ENCODE measurements around the gene BRD3OS.

The BRD3OS gene

DNA sequence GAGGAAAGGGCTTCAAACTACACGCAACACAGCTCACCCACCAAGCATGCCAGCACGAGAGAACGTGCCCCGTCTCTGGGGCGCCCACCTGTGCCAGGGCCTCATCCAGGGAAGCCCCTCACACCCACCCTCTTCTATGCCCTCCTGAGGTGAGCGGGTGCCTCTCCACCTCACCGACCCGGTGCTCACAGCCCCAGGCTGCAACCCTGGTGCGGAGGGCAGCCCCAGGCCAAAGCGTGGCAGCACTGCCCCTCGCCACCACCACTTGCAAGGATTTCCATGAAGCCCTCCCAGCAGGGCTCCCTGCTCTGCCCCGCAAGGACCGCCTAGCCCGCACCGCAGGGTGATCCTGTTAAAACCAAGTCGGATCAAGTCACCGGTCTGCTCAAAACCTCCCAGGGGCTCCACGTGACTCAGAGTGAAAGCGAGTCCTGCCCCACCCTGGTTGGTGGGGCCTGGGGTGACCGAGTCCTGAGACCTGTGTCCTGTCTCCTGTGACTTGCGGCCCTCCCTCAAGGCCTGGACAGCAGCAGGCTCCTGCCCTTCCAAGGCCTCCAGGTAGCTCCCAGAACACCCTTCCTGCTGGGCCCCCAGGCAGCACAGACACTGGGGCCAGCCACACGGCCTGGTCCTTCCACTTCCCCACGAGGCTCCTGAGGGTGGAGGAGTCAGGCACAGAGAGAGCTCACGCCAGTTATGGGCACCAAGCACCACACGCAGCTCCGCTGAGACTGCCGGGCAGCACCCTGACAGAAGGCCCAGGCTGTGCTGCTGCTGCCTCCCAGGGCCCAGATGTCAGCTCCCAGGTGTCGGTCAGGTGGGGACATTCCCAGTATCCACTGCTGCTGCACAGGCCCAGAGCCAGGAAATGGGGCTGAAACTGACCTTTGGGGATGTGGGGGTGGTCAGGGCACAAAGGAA, 29.9 kb downstream of the BRD3OS start:
- Histone ChIP-seq H3K27me3 (no peaks in the 10 kb centered on the region), H3K36me3 (peaks cover 33% of the 10 kb centered on the region), H3K4me3 (ENCODE audit: low read depth, low read length) (no peak overlapping the region), H3K4me1 (no peaks in the 10 kb centered on the region), H3K9me3 (no peaks in the 10 kb centered on the region)
- peak; percentile 8 for DNase-seq
- TF ChIP-seq, protein P1, sequence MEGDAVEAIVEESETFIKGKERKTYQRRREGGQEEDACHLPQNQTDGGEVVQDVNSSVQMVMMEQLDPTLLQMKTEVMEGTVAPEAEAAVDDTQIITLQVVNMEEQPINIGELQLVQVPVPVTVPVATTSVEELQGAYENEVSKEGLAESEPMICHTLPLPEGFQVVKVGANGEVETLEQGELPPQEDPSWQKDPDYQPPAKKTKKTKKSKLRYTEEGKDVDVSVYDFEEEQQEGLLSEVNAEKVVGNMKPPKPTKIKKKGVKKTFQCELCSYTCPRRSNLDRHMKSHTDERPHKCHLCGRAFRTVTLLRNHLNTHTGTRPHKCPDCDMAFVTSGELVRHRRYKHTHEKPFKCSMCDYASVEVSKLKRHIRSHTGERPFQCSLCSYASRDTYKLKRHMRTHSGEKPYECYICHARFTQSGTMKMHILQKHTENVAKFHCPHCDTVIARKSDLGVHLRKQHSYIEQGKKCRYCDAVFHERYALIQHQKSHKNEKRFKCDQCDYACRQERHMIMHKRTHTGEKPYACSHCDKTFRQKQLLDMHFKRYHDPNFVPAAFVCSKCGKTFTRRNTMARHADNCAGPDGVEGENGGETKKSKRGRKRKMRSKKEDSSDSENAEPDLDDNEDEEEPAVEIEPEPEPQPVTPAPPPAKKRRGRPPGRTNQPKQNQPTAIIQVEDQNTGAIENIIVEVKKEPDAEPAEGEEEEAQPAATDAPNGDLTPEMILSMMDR (IDR thresholded peaks at IDR 0.05; ENCODE audit: low read depth, low read length), result no peak

DNA sequence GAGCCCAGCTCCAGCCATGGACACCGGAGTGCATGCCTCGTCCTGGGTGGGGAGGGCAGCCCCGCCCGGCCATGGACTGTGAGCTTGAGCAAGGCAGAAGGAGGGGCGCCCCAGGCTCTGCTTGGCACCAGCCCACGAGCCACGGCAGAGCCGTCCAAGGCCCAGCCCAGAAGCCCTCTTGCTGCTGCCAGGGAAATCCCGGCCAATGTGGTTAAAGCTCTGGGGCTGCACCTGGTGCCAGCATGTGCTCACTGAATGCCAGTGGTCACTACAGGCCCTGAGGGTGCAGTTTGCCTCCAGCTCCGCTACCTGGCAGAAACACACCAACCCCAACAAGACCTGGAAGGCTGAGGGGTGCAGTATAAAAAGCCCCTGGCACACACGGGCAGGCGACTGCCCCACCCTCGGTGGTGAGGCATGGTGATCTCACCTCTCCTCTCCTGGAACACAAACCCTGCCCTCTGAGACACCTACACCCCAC, 30.7 kb downstream of the BRD3OS start:
- Histone ChIP-seq H3K4me3 (ENCODE audit: low read depth, low read length) (no peak overlapping the region), H3K36me3 (peaks cover 24% of the 10 kb centered on the region), H3K4me1 (no peaks in the 10 kb centered on the region), H3K27me3 (no peaks in the 10 kb centered on the region), H3K9me3 (no peaks in the 10 kb centered on the region)
- DNase-seq, result peak; percentile 16
- TF ChIP-seq, protein P1 (IDR thresholded peaks at IDR 0.05; ENCODE audit: low read depth, low read length), result no peak

- TF ChIP-seq, protein P1 (IDR thresholded peaks at IDR 0.05; ENCODE audit: low read depth, low read length), result no peak
- Histone ChIP-seq H3K4me3 (ENCODE audit: low read depth, low read length) (no peak overlapping the region), H3K4me1 (no peaks in the 10 kb centered on the region)
These were observed 31.4 kb downstream of the BRD3OS start for GRCh38 chr9:134056483-134057306.

DNA sequence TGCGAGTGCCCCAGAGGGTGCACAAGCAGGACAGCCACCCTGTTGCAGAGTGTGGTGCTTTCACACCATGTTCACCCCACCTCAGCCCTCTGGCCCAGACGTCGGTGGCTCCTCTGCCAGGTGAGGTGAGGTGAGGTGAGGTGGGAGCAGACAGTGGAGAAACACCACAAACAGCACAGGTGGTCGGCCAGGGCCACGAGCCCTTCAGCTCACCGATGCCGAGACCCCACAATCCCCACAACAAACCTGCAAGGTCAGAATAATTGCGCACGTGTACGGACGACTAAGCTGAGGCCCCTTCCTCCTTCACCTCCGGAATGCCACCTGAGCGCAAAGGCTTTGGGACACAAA, 32.0 kb downstream of the BRD3OS start:
- no peak for DNase-seq
- TF ChIP-seq, protein P1 (IDR thresholded peaks at IDR 0.05; ENCODE audit: low read depth, low read length), result no peak

More at GRCh38 chr9:134056483-134057306, 31.4 kb downstream of the BRD3OS start:
- Histone ChIP-seq H3K27me3 (no peaks in the 10 kb centered on the region), H3K9me3 (no peaks in the 10 kb centered on the region), H3K36me3 (peaks cover 18% of the 10 kb centered on the region)
- DNase-seq, result peak; percentile 32

GRCh38 chr9:134057751-134058701, 32.7 kb downstream of the BRD3OS start:
- peak; percentile 6 for DNase-seq
- H3K36me3 ChIP-seq, result peaks cover 7% of the 10 kb centered on the region

More for the DNA sequence above, 32.0 kb downstream of the BRD3OS start:
- Histone ChIP-seq H3K4me3 (ENCODE audit: low read depth, low read length) (no peak overlapping the region), H3K9me3 (no peaks in the 10 kb centered on the region), H3K36me3 (peaks cover 14% of the 10 kb centered on the region), H3K27me3 (no peaks in the 10 kb centered on the region), H3K4me1 (no peaks in the 10 kb centered on the region)

More at GRCh38 chr9:134057751-134058701, 32.7 kb downstream of the BRD3OS start:
- Histone ChIP-seq H3K4me1 (no peaks in the 10 kb centered on the region), H3K27me3 (no peaks in the 10 kb centered on the region), H3K4me3 (ENCODE audit: low read depth, low read length) (no peak overlapping the region), H3K9me3 (no peaks in the 10 kb centered on the region)
- TF ChIP-seq, protein P1 (IDR thresholded peaks at IDR 0.05; ENCODE audit: low read depth, low read length), result no peak
